HG02840 (cell line): ENCODE measurements around the gene FKBP1B.
"Not testable (repeated sequence)": the region's sequence is repeated elsewhere in the genome, so short reads cannot be mapped to it uniquely, and the experiment has no call there.

Experiments
- ATAC-seq: cut with Tn5 transposase; IDR thresholded peaks from one replicate; pipeline ENCODE4 v1.9.1; 2021; ENCODE audit warnings: mild to moderate bottlenecking, moderate library complexity, moderate number of reproducible peaks; ENCODE audit not compliant: unreplicated experiment, low FRiP score

FKBP1B gene

GRCh38 chr2:24022324-24022974 lies 27.1 kb upstream of the FKBP1B start:
- ATAC-seq: no peak

- no peak for ATAC-seq
Measured at GRCh38 chr2:24022975-24023575, 26.5 kb upstream of the FKBP1B start.

DNA sequence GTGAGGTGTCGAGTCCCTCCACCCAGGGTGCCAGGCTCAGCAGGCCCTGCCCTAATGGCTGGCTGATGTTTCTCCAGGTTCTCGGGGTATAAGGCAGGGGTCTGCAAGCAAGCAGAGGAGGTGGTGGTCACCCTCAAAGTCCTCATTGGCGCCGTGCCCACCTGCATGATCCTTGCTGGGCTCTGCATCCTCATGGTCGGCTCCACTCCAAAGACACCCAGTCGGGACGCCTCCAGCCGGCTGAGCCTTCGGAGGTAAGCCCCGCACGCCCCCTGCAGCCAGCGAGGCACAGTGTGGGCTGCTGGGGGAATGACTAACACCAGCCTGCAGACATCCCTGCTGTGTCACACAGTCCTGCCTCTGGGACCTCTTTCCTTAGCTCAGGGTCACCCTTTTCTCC lies 25.5 kb upstream of the FKBP1B start:
- ATAC-seq: no peak

DNA sequence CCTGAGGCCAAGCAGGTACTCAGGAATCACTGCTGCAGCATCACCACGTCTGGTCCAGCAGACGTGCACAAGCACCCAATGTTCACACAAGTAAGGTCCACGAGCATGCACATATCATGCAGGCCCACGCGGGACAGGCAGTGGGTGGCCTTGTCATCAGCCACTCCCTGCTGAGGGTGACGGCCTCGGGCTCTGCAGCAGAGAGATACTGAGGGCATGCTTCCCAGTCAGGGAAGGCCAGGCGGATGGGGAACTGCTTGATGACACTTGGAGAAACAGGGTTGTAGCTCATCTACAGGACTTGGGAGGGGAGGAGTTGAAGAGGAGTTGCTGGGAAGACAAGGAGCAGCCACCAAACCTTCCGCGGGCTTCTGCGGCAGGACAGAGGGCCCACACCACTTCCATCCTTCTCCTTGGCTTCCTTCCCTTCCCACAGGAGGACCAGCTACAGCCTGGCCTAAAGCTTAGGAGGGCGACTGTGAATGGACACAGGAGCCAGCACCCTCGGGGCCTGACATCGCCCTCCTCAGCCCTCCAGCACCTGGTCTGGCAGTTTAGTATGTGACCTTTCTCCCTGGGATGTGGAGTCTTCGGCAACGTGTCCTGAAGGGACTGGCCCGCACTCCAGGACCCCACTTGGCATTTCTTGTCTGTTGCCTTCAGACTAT lies 24.4 kb upstream of the FKBP1B start:
- no peak for ATAC-seq

DNA sequence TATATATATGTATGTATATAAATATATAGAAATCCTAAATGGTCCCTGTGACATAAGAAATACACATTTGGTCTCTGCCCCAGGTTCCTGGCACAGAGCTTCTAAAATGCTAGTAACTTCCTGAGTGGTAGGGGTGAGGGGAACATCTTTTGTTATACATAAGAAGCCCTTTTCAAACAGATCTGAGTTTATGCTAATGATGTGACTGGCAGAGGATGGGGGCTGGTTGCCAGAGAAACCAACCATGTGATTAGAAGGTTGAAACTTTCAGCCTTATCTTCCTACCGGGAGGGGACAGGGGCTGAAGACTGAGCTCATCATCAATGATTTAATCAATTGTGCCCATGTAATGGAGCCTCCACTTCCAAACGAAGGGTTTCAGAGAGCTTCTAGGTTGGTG lies 23.3 kb upstream of the FKBP1B start:
- ATAC-seq: no peak

- no peak for ATAC-seq
Measured at GRCh38 chr2:24038786-24039499, 10.6 kb upstream of the FKBP1B start.

- ATAC-seq: no peak
Measured at GRCh38 chr2:24040511-24040910, 9.0 kb upstream of the FKBP1B start.

DNA sequence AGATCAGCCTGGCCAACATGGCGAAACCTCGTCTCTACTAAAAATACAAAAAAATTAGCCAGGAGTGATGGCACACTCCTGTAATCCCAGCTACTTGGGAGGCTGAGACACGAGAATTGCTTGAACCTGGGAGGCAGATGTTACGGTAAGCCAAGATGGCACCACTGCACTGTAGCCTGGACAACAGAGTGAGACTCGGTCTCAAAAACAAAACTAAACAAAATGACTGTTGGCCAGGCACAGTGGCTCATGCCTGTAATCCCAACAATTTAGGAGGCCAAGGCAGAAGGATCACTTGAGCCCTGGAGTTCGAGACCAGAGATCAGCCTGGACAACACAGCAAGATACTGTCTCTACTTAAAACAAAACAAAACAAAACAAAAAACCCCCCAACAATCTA lies 6.4 kb upstream of the FKBP1B start:
- not testable (repeated sequence) for ATAC-seq

DNA sequence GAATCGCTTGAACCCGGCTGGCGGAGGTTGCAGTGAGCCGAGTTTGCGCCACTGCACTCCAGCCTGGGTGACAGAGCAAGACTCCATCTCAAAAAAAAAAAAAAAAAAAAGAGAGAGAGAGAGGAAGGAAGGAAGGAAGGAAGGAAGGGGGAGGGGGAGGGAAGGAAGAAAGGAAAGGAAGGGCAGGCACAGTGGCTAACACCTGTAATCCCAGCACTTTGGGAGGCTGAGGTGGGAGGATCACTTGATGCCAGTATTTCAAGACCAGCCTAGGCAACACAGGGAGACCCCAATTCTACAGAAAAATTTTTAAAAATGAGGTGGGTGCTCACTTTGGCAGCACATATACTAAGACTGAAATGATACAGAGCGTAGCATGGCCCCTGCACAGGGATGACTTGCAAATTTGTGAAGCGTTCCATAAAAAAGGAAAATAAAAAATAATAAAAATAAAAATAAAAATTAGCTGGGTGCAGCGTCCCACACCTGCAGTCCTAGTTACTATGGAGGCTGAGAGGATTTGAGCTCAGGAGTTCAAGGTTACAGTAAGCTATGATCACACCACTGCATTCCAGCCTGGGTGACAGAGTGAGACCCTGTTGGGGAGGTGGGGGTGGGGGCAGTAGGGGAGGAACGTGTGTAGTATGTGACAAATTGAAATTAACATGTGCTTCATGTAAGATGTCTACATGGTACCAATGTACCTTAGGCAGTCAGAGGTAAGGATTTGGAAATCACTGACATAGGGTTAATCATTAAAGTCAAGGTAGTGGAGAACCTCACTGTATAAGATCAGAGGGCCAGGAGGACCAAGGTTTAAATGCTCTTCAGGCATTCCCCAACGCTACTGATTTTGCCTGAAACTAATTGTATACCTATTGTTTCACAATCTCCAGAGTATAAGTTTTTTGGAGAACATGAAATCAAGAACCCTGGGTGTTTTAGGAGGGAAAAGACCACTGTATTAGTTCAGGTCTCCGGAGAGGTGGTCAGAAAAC lies 3.7 kb upstream of the FKBP1B start:
- ATAC-seq: no peak

DNA sequence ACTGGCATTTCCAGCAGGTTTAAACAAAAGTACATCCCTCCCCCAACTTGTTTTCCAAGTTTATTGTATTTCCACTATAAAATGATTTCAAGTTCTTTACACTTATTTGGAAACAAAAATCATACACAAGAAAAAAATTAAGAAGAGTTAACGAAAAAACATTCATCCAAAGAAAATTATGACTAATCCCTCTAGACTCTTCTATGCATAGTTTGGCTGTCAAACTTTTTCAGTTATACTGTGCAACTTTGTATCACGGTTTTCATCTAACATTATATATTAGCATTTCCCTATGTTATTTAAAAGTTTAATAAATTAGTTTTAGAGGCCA lies 3.0 kb upstream of the FKBP1B start:
- ATAC-seq: no peak

- peak; percentile 99 for ATAC-seq
Measured at GRCh38 chr2:24046930-24047702, 2.4 kb upstream of the FKBP1B start, which contains the start of gene WDCP. Gene WDCP, minus strand, starts transcription at chr2:24047391. Its CDS starts 7,897 bp downstream, at chr2:24039494.

- ATAC-seq: no peak
Measured at GRCh38 chr2:24047703-24048033, 1.9 kb upstream of the FKBP1B start.

DNA sequence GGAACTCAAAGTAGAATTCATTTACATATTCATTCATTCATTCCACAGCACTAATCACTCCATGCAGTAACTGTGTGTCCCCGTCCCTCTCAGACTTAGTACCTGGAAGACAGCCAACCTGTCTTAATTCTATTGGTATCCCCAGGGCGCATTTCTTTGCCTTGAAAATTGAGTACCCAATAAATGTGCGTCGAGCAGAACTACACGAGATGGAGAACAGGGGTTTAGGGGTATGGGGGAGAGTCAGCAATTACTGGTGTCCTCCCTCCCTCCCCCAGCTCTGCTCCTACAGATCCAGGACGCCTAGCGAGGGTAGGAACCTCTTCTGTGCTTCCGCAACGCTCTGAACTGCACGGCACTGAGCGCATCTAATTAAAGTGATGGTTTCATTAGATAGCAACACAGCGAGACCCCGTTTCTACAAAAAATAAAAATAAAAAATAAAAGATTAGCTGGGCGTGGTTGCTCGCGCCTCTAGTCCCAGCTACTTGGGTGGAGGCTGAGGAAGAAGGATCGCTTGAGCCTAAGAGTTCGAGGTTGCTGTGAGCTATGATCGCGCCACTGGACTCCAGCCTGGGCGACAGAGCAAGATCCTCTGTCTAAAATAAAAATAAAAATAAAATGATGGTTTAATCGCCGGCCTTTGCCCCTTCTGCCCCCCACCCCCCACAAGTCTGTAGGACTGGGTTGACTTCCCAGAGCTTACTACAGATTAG lies 614 bp upstream of the FKBP1B start:
- no peak for ATAC-seq

- no peak for ATAC-seq
Measured at GRCh38 chr2:24050041-24050979, 769 bp downstream of the FKBP1B start.

DNA sequence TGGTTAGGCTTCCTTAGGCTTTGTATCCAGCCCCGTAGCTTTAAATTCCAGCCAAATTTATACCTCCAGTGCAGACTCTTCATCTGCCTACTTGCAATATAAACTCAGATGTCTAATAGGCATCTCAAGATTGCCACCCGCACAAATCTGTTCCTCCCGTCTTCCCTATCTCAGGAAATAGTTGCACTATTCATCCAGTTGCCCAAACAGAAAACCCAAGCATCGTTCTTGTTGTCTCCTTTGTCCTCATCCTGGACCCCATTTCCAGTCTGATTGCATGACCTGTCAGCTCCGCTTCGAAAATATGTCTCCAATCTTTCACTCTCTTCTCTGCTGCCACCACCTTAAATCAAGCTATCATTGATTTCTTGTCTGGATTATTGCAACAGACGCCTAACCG lies 2.3 kb downstream of the FKBP1B start:
- no peak for ATAC-seq

- ATAC-seq: no peak
Measured at GRCh38 chr2:24052951-24053350, 3.4 kb downstream of the FKBP1B start.

DNA sequence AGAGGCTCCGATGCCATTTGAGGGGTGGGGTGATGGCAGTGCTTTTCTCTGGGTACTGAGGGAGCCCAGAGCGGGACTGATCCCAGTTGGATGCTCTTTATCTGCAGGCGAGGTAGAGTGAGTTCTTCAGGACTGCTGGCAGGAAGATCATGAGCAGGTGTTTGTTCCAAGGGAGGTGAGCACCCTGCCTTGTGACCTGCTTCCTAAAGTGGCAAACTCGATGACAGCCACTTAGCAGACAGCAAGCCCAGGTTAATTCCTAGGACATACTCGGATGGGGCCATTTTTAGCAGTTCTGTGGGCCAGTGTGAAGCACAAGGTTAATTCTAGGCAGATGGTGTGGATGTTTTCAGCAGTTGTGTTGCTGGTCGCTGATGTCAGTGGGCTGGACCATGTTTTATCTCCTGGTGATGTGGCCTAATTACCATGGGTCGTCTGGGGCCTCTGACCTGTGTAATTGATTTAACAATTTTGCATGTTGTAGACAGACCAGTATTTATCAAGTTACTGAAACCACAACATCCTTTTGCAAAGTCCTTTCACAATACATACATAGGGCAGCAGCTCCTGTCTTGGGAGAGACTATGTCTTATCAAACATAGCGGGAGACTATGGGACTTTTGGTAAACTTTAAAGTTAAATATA lies 4.9 kb downstream of the FKBP1B start:
- no peak for ATAC-seq
